GM18520 (cell line): ENCODE results near the gene ITGB5.

ENCODE experiments used
- ATAC-seq: cut with Tn5 transposase; IDR thresholded peaks from one replicate; pipeline ENCODE4 v1.9.1; 2021; ENCODE audit not compliant: unreplicated experiment

ITGB5 gene

GRCh38 chr3:124773351-124774326 is 113.5 kb downstream of the ITGB5 start:
- no peak for ATAC-seq

GRCh38 chr3:124772081-124772831 is 114.9 kb downstream of the ITGB5 start:
- ATAC-seq, result no peak

GRCh38 chr3:124771083-124771445 is 116.1 kb downstream of the ITGB5 start:
- no peak for ATAC-seq

GRCh38 chr3:124770336-124771082 is 116.7 kb downstream of the ITGB5 start:
- ATAC-seq, result no peak

- no peak for ATAC-seq
These were observed 117.7 kb downstream of the ITGB5 start for GRCh38 chr3:124769462-124769861.

GRCh38 chr3:124768812-124769211 is 118.4 kb downstream of the ITGB5 start:
- no peak for ATAC-seq

- ATAC-seq, result no peak
These were observed 119.5 kb downstream of the ITGB5 start for GRCh38 chr3:124767691-124768090.

- no peak for ATAC-seq
These were observed 119.9 kb downstream of the ITGB5 start for GRCh38 chr3:124767264-124767663.

GRCh38 chr3:124766113-124767095 is 120.8 kb downstream of the ITGB5 start:
- ATAC-seq, result no peak

GRCh38 chr3:124765197-124765840 is 121.8 kb downstream of the ITGB5 start:
- ATAC-seq, result no peak

GRCh38 chr3:124764746-124765145 is 122.4 kb downstream of the ITGB5 start:
- ATAC-seq, result no peak

- ATAC-seq, result no peak
These were observed 123.4 kb downstream of the ITGB5 start for GRCh38 chr3:124763644-124764358.

GRCh38 chr3:124763206-124763605 is 124.0 kb downstream of the ITGB5 start:
- no peak for ATAC-seq

- no peak for ATAC-seq
These were observed 124.5 kb downstream of the ITGB5 start for GRCh38 chr3:124762661-124763011.

- ATAC-seq, result no peak
These were observed 125.1 kb downstream of the ITGB5 start for GRCh38 chr3:124761935-124762660.

GRCh38 chr3:124761250-124761796 is 125.8 kb downstream of the ITGB5 start:
- no peak for ATAC-seq

GRCh38 chr3:124760601-124761000 is 126.6 kb downstream of the ITGB5 start:
- no peak for ATAC-seq
